HL-60 (cell line): ENCODE measurements around the gene C19orf44.

Source experiments
- CTCF ChIP-seq: IDR thresholded peaks from one replicate; pipeline ENCODE4 v1.5.1; 2011; ENCODE audit warnings: low read length, control low read depth, inconsistent platforms; ENCODE audit not compliant: insufficient read depth
- GABPA ChIP-seq: IDR thresholded peaks from 2 replicates; pipeline ENCODE4 v1.6.1; 2012; ENCODE audit warnings: low read depth
- POLR2AphosphoS5 ChIP-seq: IDR thresholded peaks from 2 replicates; pipeline ENCODE4 v1.6.1; 2012; ENCODE audit warnings: low read depth
- SPI1 ChIP-seq: IDR thresholded peaks from 2 replicates; pipeline ENCODE4 v1.6.1; 2012; ENCODE audit warnings: low read depth, mild to moderate bottlenecking, borderline replicate concordance
- TF ChIP-seq, protein P1 (sequence below): IDR thresholded peaks from 2 replicates; pipeline ENCODE4 v1.6.1; 2012; ENCODE audit warnings: low read depth; ENCODE audit not compliant: insufficient replicate concordance

- TF ChIP-seq CTCF = no peak
- TF ChIP-seq, protein P1, sequence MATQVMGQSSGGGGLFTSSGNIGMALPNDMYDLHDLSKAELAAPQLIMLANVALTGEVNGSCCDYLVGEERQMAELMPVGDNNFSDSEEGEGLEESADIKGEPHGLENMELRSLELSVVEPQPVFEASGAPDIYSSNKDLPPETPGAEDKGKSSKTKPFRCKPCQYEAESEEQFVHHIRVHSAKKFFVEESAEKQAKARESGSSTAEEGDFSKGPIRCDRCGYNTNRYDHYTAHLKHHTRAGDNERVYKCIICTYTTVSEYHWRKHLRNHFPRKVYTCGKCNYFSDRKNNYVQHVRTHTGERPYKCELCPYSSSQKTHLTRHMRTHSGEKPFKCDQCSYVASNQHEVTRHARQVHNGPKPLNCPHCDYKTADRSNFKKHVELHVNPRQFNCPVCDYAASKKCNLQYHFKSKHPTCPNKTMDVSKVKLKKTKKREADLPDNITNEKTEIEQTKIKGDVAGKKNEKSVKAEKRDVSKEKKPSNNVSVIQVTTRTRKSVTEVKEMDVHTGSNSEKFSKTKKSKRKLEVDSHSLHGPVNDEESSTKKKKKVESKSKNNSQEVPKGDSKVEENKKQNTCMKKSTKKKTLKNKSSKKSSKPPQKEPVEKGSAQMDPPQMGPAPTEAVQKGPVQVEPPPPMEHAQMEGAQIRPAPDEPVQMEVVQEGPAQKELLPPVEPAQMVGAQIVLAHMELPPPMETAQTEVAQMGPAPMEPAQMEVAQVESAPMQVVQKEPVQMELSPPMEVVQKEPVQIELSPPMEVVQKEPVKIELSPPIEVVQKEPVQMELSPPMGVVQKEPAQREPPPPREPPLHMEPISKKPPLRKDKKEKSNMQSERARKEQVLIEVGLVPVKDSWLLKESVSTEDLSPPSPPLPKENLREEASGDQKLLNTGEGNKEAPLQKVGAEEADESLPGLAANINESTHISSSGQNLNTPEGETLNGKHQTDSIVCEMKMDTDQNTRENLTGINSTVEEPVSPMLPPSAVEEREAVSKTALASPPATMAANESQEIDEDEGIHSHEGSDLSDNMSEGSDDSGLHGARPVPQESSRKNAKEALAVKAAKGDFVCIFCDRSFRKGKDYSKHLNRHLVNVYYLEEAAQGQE = no peak
- TF ChIP-seq POLR2AphosphoS5 = no peak
- no peak for TF ChIP-seq GABPA
- TF ChIP-seq SPI1 = no peak
Observed at GRCh38 chr19:16470911-16471811, 25.0 kb upstream of the C19orf44 start.
